Lower lobe of right lung (tissue), 2 donors: ENCODE data around the gene THAP6. TPM values are rescaled to one million over a fixed set of nuclear protein-coding genes. Genes with fewer than 3 reads are reported as not detected.

ENCODE experiments used
- ATAC-seq, 2 donors: fragments of 200-7000 bp; cut with Tn5 transposase; one replicate each; pipeline ENCODE4 v1.9.1; 2020 to 2022; ENCODE audit warnings: mild to moderate bottlenecking in 2 of 2, moderate library complexity in 2 of 2
- DNase-seq: peaks from one replicate; pipeline ENCODE4 v3.0.0-alpha.2; 2020
- H3K27ac ChIP-seq: fragments of 200-600 bp; one replicate; pipeline ENCODE4 v1.8.0; 2022
- H3K27me3 ChIP-seq: fragments of 200-600 bp; one replicate; pipeline ENCODE4 v1.8.0; 2022; ENCODE audit warnings: low read depth
- H3K36me3 ChIP-seq: fragments of 200-600 bp; one replicate; pipeline ENCODE4 v1.8.0; 2022; ENCODE audit warnings: mild to moderate bottlenecking
- H3K4me1 ChIP-seq: fragments of 200-600 bp; one replicate; pipeline ENCODE4 v1.8.0; 2022
- H3K4me3 ChIP-seq: fragments of 200-600 bp; one replicate; pipeline ENCODE4 v1.8.0; 2022; ENCODE audit warnings: mild to moderate bottlenecking
- H3K9me3 ChIP-seq: fragments of 200-600 bp; one replicate; pipeline ENCODE4 v1.8.0; 2022
- CTCF ChIP-seq: fragments of 200-600 bp; IDR thresholded peaks from one replicate; pipeline ENCODE4 v1.8.0; 2022; ENCODE audit warnings: antibody characterized with exemption, mild to moderate bottlenecking
- intact Hi-C: fragments of 100-400 bp; cut with DNase I; formaldehyde crosslinking; loops from one replicate; pipeline ENCODE4 v1.11.0; 2022
- total RNA-seq: library from RNA; stranded (reverse); fragmentation: NEBNext Ultra II Directional; extraction: Animal tissue kit (Norgen Biotek cat#: 25700); gene quantifications from one replicate; pipeline ENCODE4 v1.2.1, GENCODE V29; 2021
- donor health status: DM: no; HTN: yes; CAD: no; lungs with severe emphysema.

Gene THAP6
- total RNA-seq, 1 donor from 2014 or later = 20.6 TPM

GRCh38 chr4:75490155-75490554, 24.1 kb upstream of the THAP6 start:
- H3K9me3 ChIP-seq = no peaks in the 10 kb centered on the region
- H3K27ac ChIP-seq = no peak overlapping the region
- peaks cover 8% of the 10 kb centered on the region for H3K4me1 ChIP-seq
- no peaks in the 10 kb centered on the region for H3K27me3 ChIP-seq
- TF ChIP-seq CTCF = peak; percentile 9
- no peak overlapping the region for H3K4me3 ChIP-seq
- ATAC-seq (no peak), DNase-seq (no peak)
- intact Hi-C loops = no loop called here
- H3K36me3 ChIP-seq = peaks cover 76% of the 10 kb centered on the region

GRCh38 chr4:75494563-75494962, 19.7 kb upstream of the THAP6 start:
- no peak for TF ChIP-seq CTCF
- no peaks in the 10 kb centered on the region for H3K27me3 ChIP-seq
- no peaks in the 10 kb centered on the region for H3K9me3 ChIP-seq
- no peak overlapping the region for H3K27ac ChIP-seq
- intact Hi-C loops = no loop called here
- H3K4me3 ChIP-seq = no peak overlapping the region
- DNase-seq (no peak), ATAC-seq (peak; percentile 51 to 59)
- H3K4me1 ChIP-seq = peaks cover 8% of the 10 kb centered on the region
- H3K36me3 ChIP-seq = peaks cover 49% of the 10 kb centered on the region

DNA sequence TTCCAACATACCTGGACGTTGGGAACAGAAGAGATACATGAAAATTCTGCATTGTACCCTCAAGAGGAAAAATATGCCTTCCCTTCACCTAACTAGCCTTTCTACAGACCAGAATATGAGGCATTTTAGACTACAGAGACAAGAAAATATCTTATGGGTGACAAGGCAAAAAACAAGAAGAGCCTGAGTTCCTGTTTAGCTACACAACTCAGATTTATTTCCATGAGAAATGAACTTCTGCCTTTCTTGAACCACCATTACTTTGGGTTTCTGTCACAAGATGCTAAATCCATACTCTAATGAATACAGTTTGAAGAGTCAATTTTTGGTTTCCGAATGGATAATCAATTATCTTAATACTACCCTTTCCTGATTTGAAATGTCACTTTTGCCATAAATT, 18.8 kb upstream of the THAP6 start:
- H3K36me3 ChIP-seq = peaks cover 44% of the 10 kb centered on the region
- intact Hi-C loops = no loop called here

DNA sequence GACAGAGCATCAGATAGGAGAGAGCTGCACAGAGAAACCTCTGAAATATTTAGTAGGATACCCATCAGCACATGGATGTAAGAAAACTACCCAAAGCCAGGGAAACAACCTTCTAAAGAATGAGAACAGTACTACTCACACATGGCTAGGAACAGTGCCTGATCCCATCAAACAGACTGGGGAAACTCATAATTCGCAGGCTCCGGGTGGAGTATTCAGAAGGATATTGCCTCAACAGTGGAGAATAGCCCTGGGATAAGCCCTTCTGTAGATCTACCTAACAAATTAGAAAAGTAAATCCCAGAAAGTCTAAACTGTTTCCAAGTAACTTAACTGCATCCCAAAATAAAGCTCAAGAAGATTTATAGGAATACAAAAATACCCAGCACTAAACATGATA, 17.9 kb upstream of the THAP6 start:
- no peak for DNase-seq
- peaks cover 35% of the 10 kb centered on the region for H3K36me3 ChIP-seq
- TF ChIP-seq CTCF = no peak
- ATAC-seq = no peak
- no peak overlapping the region for H3K27ac ChIP-seq
- intact Hi-C loops = no loop called here
- H3K27me3 ChIP-seq = no peaks in the 10 kb centered on the region
- H3K4me1 ChIP-seq = peaks cover 8% of the 10 kb centered on the region
- H3K4me3 ChIP-seq = no peak overlapping the region
- H3K9me3 ChIP-seq = no peaks in the 10 kb centered on the region

More for the DNA sequence above, 18.8 kb upstream of the THAP6 start:
- Histone ChIP-seq H3K9me3 (no peaks in the 10 kb centered on the region), H3K27me3 (no peaks in the 10 kb centered on the region), H3K4me3 (no peak overlapping the region), H3K27ac (no peak overlapping the region), H3K4me1 (peaks cover 8% of the 10 kb centered on the region)
- no peak for TF ChIP-seq CTCF
- ATAC-seq = no peak
- DNase-seq = no peak

- Histone ChIP-seq H3K36me3 (peaks cover 32% of the 10 kb centered on the region), H3K4me3 (no peak overlapping the region), H3K4me1 (peaks cover 8% of the 10 kb centered on the region), H3K27me3 (no peaks in the 10 kb centered on the region), H3K27ac (no peak overlapping the region), H3K9me3 (no peaks in the 10 kb centered on the region)
- no peak for TF ChIP-seq CTCF
- DNase-seq (no peak), ATAC-seq (no peak)
- intact Hi-C loops = no loop called here
Observed at GRCh38 chr4:75497133-75497532, 17.1 kb upstream of the THAP6 start.

DNA sequence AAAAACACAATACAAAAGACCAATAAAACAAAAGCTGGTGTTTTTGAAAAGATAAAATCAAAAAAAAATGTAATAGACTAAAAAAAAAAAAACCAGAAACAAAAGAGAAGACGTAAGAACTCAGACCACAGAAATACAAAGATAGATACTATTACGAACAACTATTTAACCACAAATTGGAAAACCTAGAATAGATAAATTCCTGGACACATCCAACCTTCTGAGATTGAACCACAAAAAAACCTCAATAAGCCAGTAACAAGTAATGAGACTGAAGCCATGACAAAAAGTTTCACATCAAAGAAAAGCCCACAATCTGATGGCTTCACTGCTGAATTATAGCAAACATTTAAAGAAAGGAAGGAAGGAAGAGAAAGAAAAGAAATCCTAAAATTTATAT, 16.2 kb upstream of the THAP6 start:
- Histone ChIP-seq H3K4me3 (no peak overlapping the region), H3K36me3 (peaks cover 34% of the 10 kb centered on the region), H3K27ac (no peak overlapping the region), H3K27me3 (no peaks in the 10 kb centered on the region), H3K9me3 (no peaks in the 10 kb centered on the region), H3K4me1 (peaks cover 8% of the 10 kb centered on the region)
- ATAC-seq (no peak), DNase-seq (no peak)
- intact Hi-C loops = no loop called here
- TF ChIP-seq CTCF = no peak
